ENCODE results near the gene TCERG1L. TPM values are rescaled to one million over a fixed set of nuclear protein-coding genes. Genes with fewer than 3 reads are reported as not detected.

The TCERG1L gene
- total and polyA plus RNA-seq, 2 experiments from 2014 or later, result 0.47 to 0.73 TPM

- no peak for DNase-seq (ENCODE audit: low spot score)
- Histone ChIP-seq H3K4me2 (no peak overlapping the region), H3K27me3 (no peaks in the 10 kb centered on the region), H2AFZ (no peak overlapping the region), H3K4me1 (ENCODE audit: insufficient read depth) (peaks cover 5% of the 10 kb centered on the region), H3K9me3 (ENCODE audit: low read depth) (no peaks in the 10 kb centered on the region), H3K36me3 (replicated peaks; ENCODE audit: insufficient read depth, low read depth) (no peaks in the 10 kb centered on the region), H3K9me2 (replicated peaks; ENCODE audit: insufficient read depth) (no peaks in the 10 kb centered on the region), H3K4me3 (no peak overlapping the region), H3K79me2 (no peaks in the 10 kb centered on the region), H3K27ac (no peak overlapping the region), H4K20me1 (ENCODE audit: insufficient read depth, poor library complexity, severe bottlenecking) (no peaks in the 10 kb centered on the region)
- TF ChIP-seq CTCF (IDR thresholded peaks at IDR 0.05; ENCODE audit: poor library complexity) (no peak), EZH2phosphoT487 (IDR thresholded peaks at IDR 0.05; ENCODE audit: low read depth, severe bottlenecking, unreplicated experiment) (no peak), EZH2 (IDR thresholded peaks at IDR 0.05; ENCODE audit: borderline replicate concordance) (no peak)
- 88% methylated on average over 7 of the region's 7 CpGs for WGBS (ENCODE audit: low lambda C conversion rate, missing lambda C conversion rate)
Observed at GRCh38 chr10:131096031-131096430, 215.5 kb downstream of the TCERG1L start.

- no peak overlapping the region for H3K4me3 ChIP-seq
Observed at GRCh38 chr10:131095313-131095580, 216.3 kb downstream of the TCERG1L start.

GRCh38 chr10:131094527-131095312 lies 216.8 kb downstream of the TCERG1L start:
- H3K4me3 ChIP-seq, result no peak overlapping the region
- TF ChIP-seq EZH2 (IDR thresholded peaks at IDR 0.05; ENCODE audit: borderline replicate concordance) (no peak), EZH2phosphoT487 (IDR thresholded peaks at IDR 0.05; ENCODE audit: low read depth, severe bottlenecking, unreplicated experiment) (no peak), CTCF (IDR thresholded peaks at IDR 0.05; ENCODE audit: poor library complexity) (no peak)
- peak overlapping the region; percentile 3 for H3K27ac ChIP-seq
- no peaks in the 10 kb centered on the region for H3K9me3 ChIP-seq (ENCODE audit: low read depth)
- peak overlapping the region; percentile 4 for H2AFZ ChIP-seq
- H3K9me2 ChIP-seq (replicated peaks; ENCODE audit: insufficient read depth), result no peaks in the 10 kb centered on the region
- peaks cover 5% of the 10 kb centered on the region for H3K4me1 ChIP-seq (ENCODE audit: insufficient read depth)
- no peaks in the 10 kb centered on the region for H3K36me3 ChIP-seq (replicated peaks; ENCODE audit: insufficient read depth, low read depth)
- no peaks in the 10 kb centered on the region for H3K27me3 ChIP-seq
- no peak overlapping the region for H3K4me2 ChIP-seq
- H3K79me2 ChIP-seq, result no peaks in the 10 kb centered on the region
- WGBS (ENCODE audit: low lambda C conversion rate, missing lambda C conversion rate), result 65% methylated on average over 25 of the region's 29 CpGs
- H4K20me1 ChIP-seq (ENCODE audit: insufficient read depth, poor library complexity, severe bottlenecking), result no peaks in the 10 kb centered on the region
- peak; percentile 34 for DNase-seq (ENCODE audit: low spot score)

More at GRCh38 chr10:131095313-131095580, 216.3 kb downstream of the TCERG1L start:
- H3K9me2 ChIP-seq (replicated peaks; ENCODE audit: insufficient read depth), result no peaks in the 10 kb centered on the region
- no peaks in the 10 kb centered on the region for H3K27me3 ChIP-seq
- TF ChIP-seq EZH2 (IDR thresholded peaks at IDR 0.05; ENCODE audit: borderline replicate concordance), result no peak
- no peak for TF ChIP-seq CTCF (IDR thresholded peaks at IDR 0.05; ENCODE audit: poor library complexity)
- TF ChIP-seq EZH2phosphoT487 (IDR thresholded peaks at IDR 0.05; ENCODE audit: low read depth, severe bottlenecking, unreplicated experiment), result no peak
- H3K79me2 ChIP-seq, result no peaks in the 10 kb centered on the region
- no peak overlapping the region for H3K4me2 ChIP-seq
- no peak overlapping the region for H2AFZ ChIP-seq
- peak overlapping the region; percentile 3 for H3K27ac ChIP-seq
- no peaks in the 10 kb centered on the region for H4K20me1 ChIP-seq (ENCODE audit: insufficient read depth, poor library complexity, severe bottlenecking)
- no peaks in the 10 kb centered on the region for H3K9me3 ChIP-seq (ENCODE audit: low read depth)
- no peaks in the 10 kb centered on the region for H3K36me3 ChIP-seq (replicated peaks; ENCODE audit: insufficient read depth, low read depth)
- DNase-seq (ENCODE audit: low spot score), result no peak
- 96% methylated on average over 12 of the region's 12 CpGs for WGBS (ENCODE audit: low lambda C conversion rate, missing lambda C conversion rate)
- H3K4me1 ChIP-seq (ENCODE audit: insufficient read depth), result peaks cover 5% of the 10 kb centered on the region
